GM18505 (cell line): ENCODE results near the gene PRND.

Source experiments
- ATAC-seq: cut with Tn5 transposase; IDR thresholded peaks from one replicate; pipeline ENCODE4 v1.9.1; 2021; ENCODE audit not compliant: unreplicated experiment
- POLR2A ChIP-seq: IDR thresholded peaks from 4 replicates; pipeline ENCODE4 v1.6.1; 2011; ENCODE audit warnings: borderline replicate concordance; ENCODE audit not compliant: insufficient read depth, insufficient read length; ENCODE audit errors: extremely low read depth

Gene PRND

GRCh38 chr20:4721719-4722118 lies at the start of gene PRND:
Gene PRND, plus strand, starts transcription at chr20:4721909. Its CDS starts 2,643 bp downstream, at chr20:4724552.
- TF ChIP-seq POLR2A: no peak
- ATAC-seq: no peak

- ATAC-seq: no peak
- no peak for TF ChIP-seq POLR2A
Measured at GRCh38 chr20:4672948-4673347, 48.8 kb upstream of the PRND start.

GRCh38 chr20:4673371-4674001 lies 48.2 kb upstream of the PRND start:
- no peak for TF ChIP-seq POLR2A
- ATAC-seq: no peak

- no peak for ATAC-seq
Measured at GRCh38 chr20:4674672-4675071, 47.0 kb upstream of the PRND start.

GRCh38 chr20:4677846-4678245 lies 43.9 kb upstream of the PRND start:
- no peak for ATAC-seq
- no peak for TF ChIP-seq POLR2A

More at GRCh38 chr20:4674672-4675071, 47.0 kb upstream of the PRND start:
- TF ChIP-seq POLR2A: no peak

- TF ChIP-seq POLR2A: no peak
- no peak for ATAC-seq
Measured at GRCh38 chr20:4681401-4681800, 40.3 kb upstream of the PRND start.

- no peak for ATAC-seq
- no peak for TF ChIP-seq POLR2A
Measured at GRCh38 chr20:4681991-4682401, 39.7 kb upstream of the PRND start.

GRCh38 chr20:4682682-4683081 lies 39.0 kb upstream of the PRND start:
- ATAC-seq: no peak
- no peak for TF ChIP-seq POLR2A

- ATAC-seq: no peak
- TF ChIP-seq POLR2A: no peak
Measured at GRCh38 chr20:4683261-4683660, 38.4 kb upstream of the PRND start.

GRCh38 chr20:4684837-4685413 lies 36.8 kb upstream of the PRND start:
- no peak for ATAC-seq
- no peak for TF ChIP-seq POLR2A

- ATAC-seq: no peak
- no peak for TF ChIP-seq POLR2A
Measured at GRCh38 chr20:4685923-4686221, 35.8 kb upstream of the PRND start.

- no peak for TF ChIP-seq POLR2A
- no peak for ATAC-seq
Measured at GRCh38 chr20:4688305-4688704, 33.4 kb upstream of the PRND start.

- ATAC-seq: no peak
- no peak for TF ChIP-seq POLR2A
Measured at GRCh38 chr20:4689220-4689619, 32.5 kb upstream of the PRND start.

- no peak for ATAC-seq
- no peak for TF ChIP-seq POLR2A
Measured at GRCh38 chr20:4691753-4692152, 30.0 kb upstream of the PRND start.

GRCh38 chr20:4694076-4694475 lies 27.6 kb upstream of the PRND start:
- TF ChIP-seq POLR2A: no peak
- no peak for ATAC-seq
